Kidney (tissue), 14 donors: ENCODE measurements around the gene SLCO3A1. TPM values are rescaled to one million over a fixed set of nuclear protein-coding genes. Genes with fewer than 3 reads are reported as not detected.
A peak's percentile ranks its signal among the peaks of the same experiment; 100 is the strongest.

Experiments
- DNase-seq, 5 donors: peaks; one replicate each; pipeline ENCODE4 v3.0.0-alpha.2; 2013 to 2020
- FAIRE-seq: peaks from 2 replicates; lab custom pipeline; 2012; peaks lifted over from hg19 to GRCh38; lab: Jason Lieb, UNC
- H3K27ac ChIP-seq, 2 donors: one replicate each; pipeline ENCODE4 v1.7.0; 2013; ENCODE audit warnings: low read depth in 2 of 2, low read length in 2 of 2, inconsistent platforms in 1 of 2
- H3K27me3 ChIP-seq: one replicate; pipeline ENCODE4 v1.7.1; 2013; ENCODE audit warnings: low read length, inconsistent platforms; ENCODE audit not compliant: control insufficient read depth, insufficient read depth
- H3K36me3 ChIP-seq, 3 donors: one replicate each; pipeline versions ENCODE4 v1.7.0 to v1.7.1; 2013; ENCODE audit warnings: low read length in 3 of 3, control low read depth in 1 of 3, inconsistent platforms in 1 of 3; ENCODE audit not compliant: insufficient read depth in 3 of 3, control insufficient read depth in 2 of 3
- H3K4me1 ChIP-seq, 3 donors: one replicate each; pipeline versions ENCODE4 v1.7.0 to v1.7.1; 2013; ENCODE audit warnings: low read length in 3 of 3, inconsistent platforms in 1 of 3, low read depth in 1 of 3; ENCODE audit not compliant: control insufficient read depth in 2 of 3, insufficient read depth in 2 of 3
- H3K4me3 ChIP-seq, 3 donors: one replicate each; pipeline versions ENCODE4 v1.7.0 to v1.8.1; 2013; ENCODE audit warnings: low read length in 3 of 3, control low read depth in 1 of 3, inconsistent platforms in 1 of 3
- H3K9ac ChIP-seq, 3 donors: one replicate each; pipeline versions ENCODE4 v1.7.0 to v1.7.1; 2013; ENCODE audit warnings: low read length in 3 of 3, control low read depth in 1 of 3, inconsistent platforms in 1 of 3
- H3K9me3 ChIP-seq, 3 donors: one replicate each; pipeline versions ENCODE4 v1.7.0 to v1.7.1; 2013; ENCODE audit warnings: low read length in 3 of 3, control low read depth in 1 of 3, inconsistent platforms in 1 of 3; ENCODE audit not compliant: control insufficient read depth in 2 of 3, insufficient read depth in 1 of 3
- intact Hi-C: fragments of 100-400 bp; cut with DNase I; formaldehyde crosslinking; loops from one replicate; pipeline ENCODE4 v1.11.1; 2022
- polyA plus RNA-seq: library from polyadenylated mRNA; stranded (reverse); fragments of 350-450 nt; fragmentation: Illumina TruSeq; extraction: RNeasy Lipid Tissue Mini Kit (QIAGEN cat#74804); gene quantifications from one replicate; pipeline ENCODE4 v1.2.3, GENCODE V29; 2014; ENCODE audit warnings: low read depth, low replicate concordance; ENCODE audit not compliant: insufficient read depth
- total RNA-seq: library from RNA; stranded (reverse); fragmentation: NEBNext Ultra II Directional; extraction: Animal tissue kit (Norgen Biotek cat#: 25700); gene quantifications from one replicate; pipeline ENCODE4 v1.2.1, GENCODE V29; 2021
- TF ChIP-seq, protein P1 (sequence below): IDR thresholded peaks from 3 replicates; pipeline ENCODE4 v1.5.1; 2012; ENCODE audit warnings: mild to moderate bottlenecking, moderate library complexity, borderline replicate concordance; ENCODE audit not compliant: insufficient read depth; ENCODE audit errors: extremely low read depth
- donor health status: control.
- donor health status: control.
- donor health status: control.
- donor health status: control.
- donor health status: control.
- donor health status: DM: yes; HTN: yes; CAD: no.
- donor health status: Normal renal cell carcinoma (clear cell type).

SLCO3A1 gene
- total and polyA plus RNA-seq, 2 donors from 2014 or later: 12.8 to 59.4 TPM

DNA sequence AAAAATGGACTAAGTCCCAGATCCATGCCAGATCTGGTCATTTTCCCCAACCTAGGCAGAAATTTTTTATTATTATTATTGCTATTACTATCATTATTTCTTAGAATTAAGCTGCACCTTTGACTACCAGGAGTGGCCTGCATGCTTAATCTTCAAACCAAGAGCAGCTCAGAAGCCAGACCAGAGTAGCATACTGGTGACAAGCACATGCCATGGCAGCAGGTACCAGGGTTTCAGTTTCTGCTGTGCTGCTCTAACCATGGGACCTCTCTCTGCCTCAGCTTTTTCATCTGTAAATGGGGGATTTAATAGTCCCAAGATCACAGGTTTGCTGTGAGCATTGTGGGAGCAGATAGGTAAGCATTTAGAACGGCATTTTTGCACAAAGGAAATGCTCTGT, 262.3 kb downstream of the SLCO3A1 start:
- H3K4me1 ChIP-seq: peaks cover 0 to 2% (median 2%) of the 10 kb centered on the region in 3 donors

DNA sequence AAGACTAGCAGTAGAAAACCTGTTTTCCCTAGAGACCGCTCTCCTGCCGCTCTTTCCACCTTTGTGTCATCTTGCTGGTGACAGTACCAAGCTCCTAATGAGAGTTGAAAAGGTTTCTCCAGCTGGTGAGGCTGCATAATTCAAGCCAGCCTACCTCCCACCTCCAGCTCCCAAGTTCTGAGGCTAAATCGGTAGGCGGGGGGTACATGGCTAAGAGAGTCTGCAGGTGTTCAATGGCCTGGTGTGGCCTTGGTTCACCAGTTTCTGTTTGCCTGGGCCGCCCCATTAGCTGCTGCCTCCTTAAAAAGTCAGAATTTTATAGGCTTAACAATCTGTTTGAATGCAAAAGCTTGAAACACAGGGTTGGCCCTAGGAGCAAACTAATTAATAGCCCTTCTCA, 262.8 kb downstream of the SLCO3A1 start:
- no peak for FAIRE-seq
- H3K4me1 ChIP-seq: peaks cover 0 to 2% (median 0%) of the 10 kb centered on the region in 3 donors

More for the DNA sequence above, 262.3 kb downstream of the SLCO3A1 start:
- intact Hi-C loops: no loop called here
- H3K36me3 ChIP-seq: no peaks in the 10 kb centered on the region
- H3K9me3 ChIP-seq: no peaks in the 10 kb centered on the region
- H3K27me3 ChIP-seq: no peaks in the 10 kb centered on the region
- no peak overlapping the region for H3K9ac ChIP-seq
- H3K4me3 ChIP-seq: no peak overlapping the region
- TF ChIP-seq, protein P1, sequence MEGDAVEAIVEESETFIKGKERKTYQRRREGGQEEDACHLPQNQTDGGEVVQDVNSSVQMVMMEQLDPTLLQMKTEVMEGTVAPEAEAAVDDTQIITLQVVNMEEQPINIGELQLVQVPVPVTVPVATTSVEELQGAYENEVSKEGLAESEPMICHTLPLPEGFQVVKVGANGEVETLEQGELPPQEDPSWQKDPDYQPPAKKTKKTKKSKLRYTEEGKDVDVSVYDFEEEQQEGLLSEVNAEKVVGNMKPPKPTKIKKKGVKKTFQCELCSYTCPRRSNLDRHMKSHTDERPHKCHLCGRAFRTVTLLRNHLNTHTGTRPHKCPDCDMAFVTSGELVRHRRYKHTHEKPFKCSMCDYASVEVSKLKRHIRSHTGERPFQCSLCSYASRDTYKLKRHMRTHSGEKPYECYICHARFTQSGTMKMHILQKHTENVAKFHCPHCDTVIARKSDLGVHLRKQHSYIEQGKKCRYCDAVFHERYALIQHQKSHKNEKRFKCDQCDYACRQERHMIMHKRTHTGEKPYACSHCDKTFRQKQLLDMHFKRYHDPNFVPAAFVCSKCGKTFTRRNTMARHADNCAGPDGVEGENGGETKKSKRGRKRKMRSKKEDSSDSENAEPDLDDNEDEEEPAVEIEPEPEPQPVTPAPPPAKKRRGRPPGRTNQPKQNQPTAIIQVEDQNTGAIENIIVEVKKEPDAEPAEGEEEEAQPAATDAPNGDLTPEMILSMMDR: no peak
- DNase-seq (no peak), FAIRE-seq (no peak)
- H3K27ac ChIP-seq: no peak overlapping the region

DNA sequence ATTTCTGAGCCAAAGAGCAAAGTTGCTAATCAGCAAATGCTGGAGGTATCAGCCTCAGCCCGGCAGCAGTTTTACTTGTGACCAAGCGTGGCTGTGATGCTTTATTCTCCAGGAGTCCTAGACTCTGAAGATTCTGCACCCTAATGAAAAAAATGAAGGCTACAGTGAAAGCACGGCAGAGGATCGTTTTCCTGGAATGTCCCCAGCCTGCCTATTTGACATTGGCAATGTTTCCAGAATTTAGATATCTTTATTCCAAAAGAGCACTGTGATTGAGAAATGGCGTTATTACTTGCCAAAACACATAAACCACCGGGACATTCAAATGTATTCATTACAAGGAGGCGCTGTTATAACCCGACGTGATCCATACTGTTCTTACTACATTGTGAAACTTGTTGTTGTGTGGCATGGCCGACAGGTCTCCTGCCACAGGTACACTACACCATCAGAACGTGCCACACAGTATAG, 263.8 kb downstream of the SLCO3A1 start:
- Histone ChIP-seq H3K36me3 (no peaks in the 10 kb centered on the region), H3K27me3 (no peaks in the 10 kb centered on the region), H3K9ac (no peak overlapping the region), H3K4me3 (no peak overlapping the region), H3K27ac (no peak overlapping the region), H3K4me1 (peaks cover 0 to 2% (median 0%) of the 10 kb centered on the region in 3 donors), H3K9me3 (no peaks in the 10 kb centered on the region)
- intact Hi-C loops: no loop called here
- no peak for FAIRE-seq
- TF ChIP-seq, protein P1: no peak
- DNase-seq: no peak

More for the DNA sequence above, 262.8 kb downstream of the SLCO3A1 start:
- H3K27me3 ChIP-seq: no peaks in the 10 kb centered on the region
- H3K36me3 ChIP-seq: no peaks in the 10 kb centered on the region
- intact Hi-C loops: no loop called here
- no peaks in the 10 kb centered on the region for H3K9me3 ChIP-seq
- H3K9ac ChIP-seq: no peak overlapping the region
- no peak overlapping the region for H3K27ac ChIP-seq
- TF ChIP-seq, protein P1: no peak
- peak in 2 of 5 donors; percentile 51 to 59 for DNase-seq
- no peak overlapping the region for H3K4me3 ChIP-seq
